Ovary (tissue), 9 donors: Measurements from ENCODE around the gene AP3M1. TPM values are rescaled to one million over a fixed set of nuclear protein-coding genes. Genes with fewer than 3 reads are reported as not detected.

Experiments
- DNase-seq, 5 donors: peaks; one replicate each; pipeline ENCODE4 v3.0.0-alpha.2; 2019 to 2020
- H3K27ac ChIP-seq, 2 donors: fragments of 200-600 bp; one replicate each; pipeline versions ENCODE4 v1.5.1 to v1.8.0; 2019 to 2022
- H3K27me3 ChIP-seq: fragments of 200-600 bp; one replicate; pipeline ENCODE4 v1.8.0; 2022
- H3K36me3 ChIP-seq: fragments of 200-600 bp; sonication (generic); one replicate; pipeline ENCODE4 v1.5.1; 2019
- H3K4me1 ChIP-seq: one replicate; pipeline ENCODE4 v1.8.1; 2013; ENCODE audit warnings: mild to moderate bottlenecking, moderate library complexity; ENCODE audit not compliant: insufficient read depth
- H3K4me3 ChIP-seq: fragments of 200-600 bp; sonication (generic); one replicate; pipeline ENCODE4 v1.5.1; 2017
- H3K9me3 ChIP-seq, 2 donors: fragments of 200-600 bp in 1 of 2; sonication (generic) in 1 of 2; one replicate each; pipeline versions ENCODE4 v1.5.1 to v1.8.1; 2013 to 2019; ENCODE audit warnings: mild to moderate bottlenecking in 1 of 2, moderate library complexity in 1 of 2
- CTCF ChIP-seq, 3 donors: fragments of 450-650 bp in 2 of 3; fragments of 200-600 bp in 1 of 3; IDR thresholded peaks; one replicate each; pipeline versions ENCODE4 v1.5.1 to v1.8.0; 2016 to 2022; ENCODE audit warnings: antibody characterized with exemption in 3 of 3, mild to moderate bottlenecking in 1 of 3
- EP300 ChIP-seq: sonication (generic); formaldehyde crosslinking; IDR thresholded peaks from one replicate; pipeline ENCODE4 v1.6.1; 2017; ENCODE audit warnings: antibody characterized with exemption
- POLR2A ChIP-seq: fragments of 450-650 bp; IDR thresholded peaks from one replicate; pipeline ENCODE4 v1.6.1; 2017; ENCODE audit warnings: antibody characterized with exemption, mild to moderate bottlenecking, moderate library complexity
- WGBS, 3 donors: extraction: QIAGEN DNeasy Blood & Tissue Kit in 1 of 3; methylation state at CpG; one replicate each; pipeline versions ENCODE4 v1.1.5 to v1.1.7; 2013 to 2017; 5-methylcytosine and 5-hydroxymethylcytosine counted together
- intact Hi-C, 4 donors: fragments of 100-400 bp; cut with DNase I; formaldehyde crosslinking; loops; one replicate each; pipeline versions ENCODE4 v1.11.0 to v1.15.1; 2022 to 2023
- polyA plus RNA-seq, 2 donors: library from polyadenylated mRNA; stranded (reverse); fragments of 200-250 nt in 1 of 2; fragments of 350-450 nt in 1 of 2; fragmentation: Illumina TruSeq in 1 of 2; extraction: RNeasy Lipid Tissue Mini Kit (QIAGEN cat#74804) in 1 of 2; gene quantifications; one replicate each; pipeline ENCODE4 v1.2.3, GENCODE V29; 2013 to 2014
- total RNA-seq, 7 donors: library from RNA; depleted of rRNA in 2 of 7; stranded (reverse); fragments of >200 nt in 2 of 7; fragmentation: NEBNext Ultra II Directional in 3 of 7; extraction: Animal tissue kit (Norgen Biotek cat#: 25700) in 3 of 7; gene quantifications; one replicate each; pipeline versions ENCODE4 v1.1.0 to v1.2.4, GENCODE V29; 2016 to 2023
- donor health status: DM: no; HTN: no; CAD: no; lungs with moderate emphysema.
- donor health status: DM: no; HTN: no; CAD: no.
- donor health status: Bipolar disorder and iron deficiency.
- donor health status: DM: yes; HTN: yes; CAD: no.
- donor health status: DM: no; HTN: no; CAD: no.
- donor health status: DM: yes; HTN: yes; CAD: no.

Gene AP3M1
- total and polyA plus RNA-seq, 9 donors: 12.0 to 37.9 (median 29.6) TPM

GRCh38 chr10:74165530-74165901 lies 14.9 kb upstream of the AP3M1 start:
- intact Hi-C loops: no loop called here
- no peak overlapping the region for H3K4me3 ChIP-seq
- H3K4me1 ChIP-seq: no peaks in the 10 kb centered on the region
- no peaks in the 10 kb centered on the region for H3K36me3 ChIP-seq
- WGBS, 3 donors: 65 to 73% (median 69%) methylated on average over 2 of the region's 2 CpGs
- no peak overlapping the region for H3K27ac ChIP-seq
- no peak for TF ChIP-seq EP300
- H3K27me3 ChIP-seq: no peaks in the 10 kb centered on the region
- DNase-seq: no peak
- no peaks in the 10 kb centered on the region for H3K9me3 ChIP-seq

DNA sequence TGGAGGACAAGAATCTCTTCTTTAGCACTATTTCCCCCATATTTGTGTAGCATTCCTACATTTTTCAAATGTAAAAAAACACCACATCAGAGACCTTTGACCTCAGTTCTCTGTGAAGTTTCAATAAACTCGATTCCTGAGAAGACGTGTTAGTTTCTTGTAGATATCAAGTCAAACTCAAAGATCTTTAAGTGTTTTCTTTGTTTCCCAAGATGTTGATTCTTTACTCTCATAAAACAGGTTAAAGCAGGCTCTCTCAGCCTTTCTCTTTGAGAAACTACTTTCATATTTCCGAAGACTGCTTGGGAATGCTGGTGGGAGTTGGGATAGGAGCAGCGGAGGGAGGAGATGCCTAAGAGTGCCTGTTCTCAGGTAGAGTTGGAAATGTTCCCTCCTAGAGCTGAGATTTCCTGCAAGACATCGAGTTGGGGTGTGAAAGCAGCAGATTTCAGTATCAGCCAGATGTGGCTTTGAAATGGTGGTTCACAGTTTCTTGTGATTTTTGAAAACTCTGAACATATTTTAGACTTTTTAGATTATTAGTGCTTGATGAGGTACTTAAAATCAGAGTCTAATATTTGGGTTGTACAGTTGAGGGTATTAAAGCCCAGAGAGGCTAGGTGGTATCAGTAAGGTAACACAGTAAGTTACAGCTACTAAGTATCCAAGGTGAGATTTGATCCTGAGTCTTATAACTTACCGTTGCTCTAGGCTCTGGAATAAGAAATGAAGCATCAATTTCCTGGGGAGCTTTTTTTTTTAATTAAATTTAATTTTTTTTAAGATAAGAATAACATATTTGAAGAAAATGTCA lies 14.3 kb upstream of the AP3M1 start:
- DNase-seq: no peak
- no peak for TF ChIP-seq POLR2A
- TF ChIP-seq CTCF (IDR thresholded peaks at IDR 0.05): no peak
- no peak for TF ChIP-seq EP300
- intact Hi-C loops: no loop called here
- H3K4me3 ChIP-seq: no peak overlapping the region
- no peaks in the 10 kb centered on the region for H3K4me1 ChIP-seq
- H3K27ac ChIP-seq: no peak overlapping the region
- no peaks in the 10 kb centered on the region for H3K9me3 ChIP-seq
- H3K36me3 ChIP-seq: no peaks in the 10 kb centered on the region
- WGBS, 3 donors: 45 to 63% (median 60%) methylated on average over 6 of the region's 6 CpGs
- H3K27me3 ChIP-seq: no peaks in the 10 kb centered on the region

DNA sequence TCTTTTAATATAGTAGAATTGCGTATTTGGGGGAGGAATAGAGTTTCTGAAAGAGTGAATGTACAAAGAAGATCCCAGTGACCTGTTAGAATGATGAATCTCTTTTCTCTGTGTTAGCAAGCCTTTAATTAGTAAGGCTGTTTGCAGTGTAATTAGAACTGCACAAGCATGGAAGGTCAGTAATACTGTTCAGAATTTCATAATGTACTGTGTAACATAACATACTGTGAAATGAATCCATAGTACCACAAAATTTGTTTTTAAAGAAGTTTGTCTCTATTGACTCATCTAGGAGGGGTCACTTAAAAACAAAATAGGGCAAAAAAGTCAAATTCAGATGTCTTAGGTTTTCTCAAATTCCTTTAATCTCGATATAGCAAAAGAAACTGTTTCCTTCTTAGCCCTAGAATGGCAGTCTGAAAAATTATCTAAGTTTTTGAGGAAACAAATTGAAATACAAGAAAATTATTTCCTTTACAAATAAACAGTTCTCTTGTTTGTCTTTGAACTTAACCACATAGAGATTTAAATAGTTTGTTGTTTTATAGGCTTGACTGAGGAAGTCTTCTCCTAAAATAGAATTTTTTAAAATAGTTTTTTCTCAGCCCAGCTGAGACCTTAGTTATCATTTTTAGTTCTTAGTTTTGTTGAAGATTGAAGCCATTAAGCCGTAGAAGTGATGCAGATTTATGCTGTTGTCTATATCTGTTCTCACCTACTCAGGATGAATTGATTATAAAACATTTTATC lies 12.9 kb upstream of the AP3M1 start:
- DNase-seq: no peak
- Histone ChIP-seq H3K4me1 (no peaks in the 10 kb centered on the region), H3K27me3 (no peaks in the 10 kb centered on the region), H3K9me3 (no peaks in the 10 kb centered on the region), H3K27ac (no peak overlapping the region), H3K4me3 (no peak overlapping the region), H3K36me3 (no peaks in the 10 kb centered on the region)
- intact Hi-C loops: no loop called here
- WGBS, 3 donors: 28 to 50% (median 38%) methylated on average over 3 of the region's 3 CpGs
- no peak for TF ChIP-seq EP300
- no peak for TF ChIP-seq CTCF (IDR thresholded peaks at IDR 0.05)
- TF ChIP-seq POLR2A: no peak

DNA sequence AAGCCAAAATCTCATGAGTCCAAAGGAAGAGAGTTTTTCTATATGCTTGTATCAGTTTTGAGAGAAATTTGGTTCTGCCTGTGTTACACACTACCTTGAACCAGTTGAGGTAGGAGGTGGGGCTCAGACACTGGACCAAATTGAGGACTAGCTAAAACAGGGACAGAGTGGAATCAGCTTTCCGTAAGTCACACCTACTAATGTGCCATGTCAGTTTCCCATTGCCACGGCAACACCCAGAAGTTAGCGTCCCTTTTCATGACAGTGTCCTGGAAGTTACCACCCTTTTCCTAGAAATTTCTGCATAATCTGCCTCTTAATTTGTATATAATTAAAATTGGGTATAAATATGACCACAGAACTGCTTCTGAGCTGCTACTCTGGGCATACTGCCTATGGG lies 9.4 kb upstream of the AP3M1 start:
- intact Hi-C loops: no loop called here
- Histone ChIP-seq H3K36me3 (no peaks in the 10 kb centered on the region), H3K9me3 (no peaks in the 10 kb centered on the region), H3K4me3 (no peak overlapping the region), H3K27ac (no peak overlapping the region), H3K4me1 (no peaks in the 10 kb centered on the region), H3K27me3 (no peaks in the 10 kb centered on the region)
- WGBS, 3 donors: 96 to 98% (median 98%) methylated on average over 3 of the region's 3 CpGs
- TF ChIP-seq CTCF (IDR thresholded peaks at IDR 0.05): no peak
- TF ChIP-seq POLR2A: no peak
- TF ChIP-seq EP300: no peak
- DNase-seq: no peak

GRCh38 chr10:74156919-74157289 lies 6.3 kb upstream of the AP3M1 start:
- intact Hi-C loops: no loop called here
- TF ChIP-seq CTCF (IDR thresholded peaks at IDR 0.05): no peak
- no peak for TF ChIP-seq EP300
- no peak for TF ChIP-seq POLR2A
- Histone ChIP-seq H3K9me3 (no peaks in the 10 kb centered on the region), H3K27me3 (no peaks in the 10 kb centered on the region), H3K4me3 (no peak overlapping the region), H3K36me3 (no peaks in the 10 kb centered on the region), H3K4me1 (no peaks in the 10 kb centered on the region), H3K27ac (no peak overlapping the region)
- 8 to 17% (median 10%) methylated on average over 2 of the region's 2 CpGs for WGBS, 3 donors
- DNase-seq: peak; percentile 46 to 74 (median 48)
